ENCODE measurements around the gene ATF2.

Gene ATF2

GRCh38 chr2:175168564-175168945 lies 552 bp upstream of the ATF2 start:
- in situ Hi-C loops (cut with HindIII; ENCODE audit: low pct_ligation_motif_present, low pct_unique_long_range_greater_than_20kb, low sequenced_read_pairs): no loop called here
- DNase-seq: no peak

DNA sequence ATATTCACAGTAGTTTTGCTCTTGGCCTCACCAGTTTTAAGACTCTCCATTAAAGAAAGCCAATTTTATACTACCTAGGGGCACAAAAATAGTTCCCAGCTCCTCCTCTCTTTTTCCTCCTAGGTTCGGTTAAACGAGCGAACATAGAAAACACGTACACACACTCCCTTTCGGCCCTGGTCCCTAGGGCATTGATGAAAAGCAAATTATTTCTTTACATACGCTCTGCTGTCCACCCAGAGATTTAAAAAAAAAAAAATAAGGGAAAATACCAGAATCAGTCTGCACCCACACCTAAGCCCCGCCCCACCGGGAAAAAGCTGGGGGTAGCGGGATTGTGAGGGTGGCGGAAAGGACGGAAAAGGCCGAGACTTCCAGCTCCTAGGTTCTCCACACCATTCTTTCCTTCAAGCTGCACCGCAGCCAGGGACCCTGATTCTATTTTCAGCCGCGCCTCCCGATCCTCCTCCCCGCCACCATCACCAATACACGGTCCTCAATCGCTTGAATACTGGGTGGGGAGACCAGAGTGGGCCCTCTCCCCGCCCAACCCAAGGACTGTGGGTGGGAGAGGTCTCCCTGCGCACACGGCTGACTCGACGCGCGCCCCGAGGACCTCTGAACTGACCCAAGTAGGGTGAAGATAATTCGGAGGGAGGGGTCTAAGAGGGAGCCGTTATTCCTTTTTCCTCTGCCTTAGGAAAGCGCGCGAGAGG lies 769 bp downstream of the ATF2 start:
- DNase-seq: peak; percentile 66
- in situ Hi-C loops (cut with HindIII; ENCODE audit: low pct_ligation_motif_present, low pct_unique_long_range_greater_than_20kb, low sequenced_read_pairs): no loop called here

- DNase-seq: no peak
- in situ Hi-C loops (cut with HindIII; ENCODE audit: low pct_ligation_motif_present, low pct_unique_long_range_greater_than_20kb, low sequenced_read_pairs): no loop called here
Measured at GRCh38 chr2:175166216-175166824, 1.7 kb downstream of the ATF2 start.

GRCh38 chr2:175164235-175164634 lies 3.8 kb downstream of the ATF2 start:
- in situ Hi-C loops (cut with HindIII; ENCODE audit: low pct_ligation_motif_present, low pct_unique_long_range_greater_than_20kb, low sequenced_read_pairs): no loop called here
- no peak for DNase-seq

- in situ Hi-C loops (cut with HindIII; ENCODE audit: low pct_ligation_motif_present, low pct_unique_long_range_greater_than_20kb, low sequenced_read_pairs): no loop called here
- DNase-seq: no peak
Measured at GRCh38 chr2:175158894-175159293, 9.1 kb downstream of the ATF2 start.

DNA sequence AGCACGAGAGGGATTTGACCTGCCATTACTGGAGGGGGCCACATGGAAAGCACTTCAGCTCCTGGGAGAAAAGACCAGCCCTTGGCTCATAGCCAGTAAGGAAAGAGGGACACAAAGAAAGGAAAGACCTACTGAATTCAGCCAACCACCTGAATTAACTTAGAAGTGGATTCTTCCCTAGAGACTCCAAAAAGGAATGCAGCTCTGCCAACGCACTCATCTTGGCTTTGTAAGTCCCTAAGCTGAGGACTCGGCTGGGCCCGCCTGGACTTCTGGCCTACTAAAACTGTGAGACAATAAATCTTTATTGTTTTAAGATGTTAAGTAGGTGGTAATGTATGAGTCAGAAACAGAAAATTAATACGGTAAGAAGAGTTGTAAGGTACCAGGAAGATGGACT lies 11.5 kb downstream of the ATF2 start:
- in situ Hi-C loops (cut with HindIII; ENCODE audit: low pct_ligation_motif_present, low pct_unique_long_range_greater_than_20kb, low sequenced_read_pairs): no loop called here
- no peak for DNase-seq

DNA sequence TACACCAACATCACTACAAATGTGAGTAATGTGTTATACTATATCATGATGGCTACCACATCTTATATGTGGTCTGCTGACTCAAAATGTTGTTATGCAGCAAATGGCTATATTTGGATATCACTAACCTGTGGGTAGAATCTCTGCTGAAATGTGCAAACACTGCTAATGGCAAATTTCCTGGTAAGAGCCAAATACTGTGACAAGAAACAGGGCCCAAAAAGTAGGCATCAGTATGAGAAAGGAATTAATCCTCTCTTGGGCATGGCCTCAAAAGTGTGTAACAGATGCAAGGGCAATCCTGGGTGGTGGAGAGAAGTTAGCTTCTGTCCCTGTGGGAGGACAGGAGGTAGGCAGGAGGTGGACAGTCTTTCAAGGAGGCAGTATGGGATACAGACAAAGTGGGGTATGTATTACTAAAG lies 13.3 kb downstream of the ATF2 start:
- peak; percentile 31 for DNase-seq
- in situ Hi-C loops (cut with HindIII; ENCODE audit: low pct_ligation_motif_present, low pct_unique_long_range_greater_than_20kb, low sequenced_read_pairs): no loop called here

DNA sequence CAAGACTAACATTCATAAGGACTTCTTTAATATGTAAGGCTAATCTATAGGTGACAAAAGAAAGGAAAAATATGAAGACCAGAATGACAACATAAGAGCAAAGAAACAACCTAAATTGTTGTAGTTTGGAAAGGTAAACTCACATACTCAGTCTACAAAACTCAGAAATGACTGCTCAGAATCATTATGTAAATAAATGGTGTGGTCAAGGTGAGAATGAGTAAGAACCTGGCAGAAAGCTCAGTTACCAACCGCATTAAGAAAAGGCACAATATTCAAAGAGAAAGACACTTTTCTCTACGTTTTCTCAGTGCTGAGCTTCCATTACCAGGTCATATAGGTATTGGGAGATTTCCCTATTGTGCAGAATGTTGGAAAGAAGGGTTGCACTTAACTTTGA lies 15.8 kb downstream of the ATF2 start:
- DNase-seq: no peak
- in situ Hi-C loops (cut with HindIII; ENCODE audit: low pct_ligation_motif_present, low pct_unique_long_range_greater_than_20kb, low sequenced_read_pairs): no loop called here

- in situ Hi-C loops (cut with HindIII; ENCODE audit: low pct_ligation_motif_present, low pct_unique_long_range_greater_than_20kb, low sequenced_read_pairs): no loop called here
- no peak for DNase-seq
Measured at GRCh38 chr2:175151791-175152190, 16.2 kb downstream of the ATF2 start.

DNA sequence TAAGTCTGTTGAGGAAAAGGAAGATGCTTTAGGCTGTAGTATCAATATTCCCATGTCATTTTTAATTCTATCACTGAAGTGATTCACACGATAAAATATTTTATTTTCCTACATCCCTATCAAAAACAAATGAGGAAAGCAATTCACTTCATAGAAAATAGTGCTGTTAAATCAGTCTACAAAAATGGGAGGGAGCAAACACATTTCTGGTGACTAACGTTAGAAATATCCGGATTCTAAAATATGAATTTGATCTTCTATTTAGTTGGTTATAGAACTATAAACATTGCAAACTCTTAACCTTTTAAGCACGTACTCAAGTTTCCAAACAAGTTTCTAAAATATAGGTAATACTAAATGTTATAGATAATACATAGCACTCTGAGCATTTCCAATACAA lies 20.8 kb downstream of the ATF2 start:
- in situ Hi-C loops (cut with HindIII; ENCODE audit: low pct_ligation_motif_present, low pct_unique_long_range_greater_than_20kb, low sequenced_read_pairs): no loop called here
- DNase-seq: no peak

- no peak for DNase-seq
- in situ Hi-C loops (cut with HindIII; ENCODE audit: low pct_ligation_motif_present, low pct_unique_long_range_greater_than_20kb, low sequenced_read_pairs): no loop called here
Measured at GRCh38 chr2:175143678-175144077, 24.3 kb downstream of the ATF2 start.

- in situ Hi-C loops (cut with HindIII; ENCODE audit: low pct_ligation_motif_present, low pct_unique_long_range_greater_than_20kb, low sequenced_read_pairs): no loop called here
- no peak for DNase-seq
Measured at GRCh38 chr2:175143191-175143590, 24.8 kb downstream of the ATF2 start.

- in situ Hi-C loops (cut with HindIII; ENCODE audit: low pct_ligation_motif_present, low pct_unique_long_range_greater_than_20kb, low sequenced_read_pairs): no loop called here
Measured at GRCh38 chr2:175140332-175140731, 27.7 kb downstream of the ATF2 start.

DNA sequence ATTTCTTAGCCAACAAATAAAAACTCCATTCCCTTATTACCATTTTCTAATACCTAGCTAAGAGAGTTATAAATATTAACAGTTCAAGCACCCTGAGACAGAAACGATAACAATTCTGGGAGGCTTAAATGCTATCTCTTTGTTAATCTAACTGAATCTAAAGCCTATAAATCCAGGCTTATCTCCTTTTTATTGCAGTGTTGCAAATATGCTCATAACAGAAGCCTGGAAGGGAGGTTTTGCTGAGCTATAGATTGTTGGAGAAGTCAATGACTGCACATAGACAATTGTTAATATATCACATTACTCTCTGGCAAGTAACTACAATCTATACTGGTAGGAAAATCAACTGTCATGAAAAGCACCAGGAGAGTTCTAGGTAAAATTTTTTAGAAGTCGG lies 30.2 kb downstream of the ATF2 start:
- in situ Hi-C loops (cut with HindIII; ENCODE audit: low pct_ligation_motif_present, low pct_unique_long_range_greater_than_20kb, low sequenced_read_pairs): no loop called here
- DNase-seq: no peak

More at GRCh38 chr2:175140332-175140731, 27.7 kb downstream of the ATF2 start:
- DNase-seq: no peak

DNA sequence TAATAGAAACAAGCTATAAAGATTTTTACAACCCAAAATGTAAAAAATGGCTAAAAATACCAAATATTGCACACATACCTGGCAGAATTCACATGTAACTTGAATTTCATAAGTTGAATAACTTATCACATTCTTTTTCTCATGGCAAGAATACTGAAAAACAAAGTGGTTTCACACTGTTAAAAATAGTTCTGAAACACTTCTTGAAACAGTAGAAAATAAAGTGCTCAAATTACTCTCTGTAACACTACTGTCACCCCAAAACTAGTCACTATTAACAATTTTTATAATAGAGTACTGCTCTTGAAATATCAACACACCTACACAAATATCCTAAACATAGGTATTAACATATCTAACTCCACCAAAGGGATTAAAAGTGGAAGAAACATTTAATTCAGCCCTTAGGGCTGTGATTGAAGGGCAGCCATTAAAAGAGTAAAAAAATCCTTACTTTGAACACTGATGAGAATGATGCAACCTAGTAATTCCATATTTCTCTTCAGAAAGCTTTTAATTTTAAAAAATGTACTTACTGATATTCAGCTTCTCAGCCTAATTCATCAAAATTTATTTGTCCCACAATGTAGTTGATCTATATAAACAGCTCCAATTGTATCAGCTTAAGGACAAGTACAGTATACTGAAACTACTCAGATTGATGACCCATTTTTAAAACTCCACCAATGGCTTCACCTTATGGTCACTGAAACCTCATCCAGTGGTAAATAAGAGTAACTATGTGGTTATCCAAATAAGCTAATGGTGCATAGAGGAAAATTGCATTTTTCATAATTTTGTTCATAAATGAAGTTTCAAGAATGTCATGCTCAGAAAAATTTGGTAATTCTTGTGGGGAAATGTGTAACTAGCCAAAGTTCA lies 31.4 kb downstream of the ATF2 start:
- in situ Hi-C loops (cut with HindIII; ENCODE audit: low pct_ligation_motif_present, low pct_unique_long_range_greater_than_20kb, low sequenced_read_pairs): no loop called here
- DNase-seq: no peak

GRCh38 chr2:175135862-175136261 lies 32.1 kb downstream of the ATF2 start:
- in situ Hi-C loops (cut with HindIII; ENCODE audit: low pct_ligation_motif_present, low pct_unique_long_range_greater_than_20kb, low sequenced_read_pairs): no loop called here
- no peak for DNase-seq

DNA sequence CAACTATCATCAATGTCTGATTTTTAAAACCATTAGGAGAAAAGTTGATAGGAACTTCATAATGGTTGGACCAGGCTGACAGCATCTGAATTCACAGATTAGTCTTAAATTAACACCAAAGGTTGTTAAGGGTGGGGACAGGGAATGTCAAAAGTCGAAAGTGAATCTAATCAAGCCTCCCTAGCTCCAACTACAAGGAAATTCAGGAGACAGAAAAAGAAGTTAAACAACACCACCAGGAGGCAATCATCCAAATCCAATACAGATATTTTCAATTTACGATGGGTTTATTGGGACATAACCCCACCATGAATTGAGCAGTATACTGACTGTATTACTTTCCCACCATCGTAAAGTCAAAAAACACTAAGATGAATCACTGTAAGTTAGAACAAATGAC lies 32.8 kb downstream of the ATF2 start:
- no peak for DNase-seq
- in situ Hi-C loops (cut with HindIII; ENCODE audit: low pct_ligation_motif_present, low pct_unique_long_range_greater_than_20kb, low sequenced_read_pairs): no loop called here

- DNase-seq: no peak
- in situ Hi-C loops (cut with HindIII; ENCODE audit: low pct_ligation_motif_present, low pct_unique_long_range_greater_than_20kb, low sequenced_read_pairs): no loop called here
Measured at GRCh38 chr2:175131252-175131651, 36.8 kb downstream of the ATF2 start.

GRCh38 chr2:175126661-175127060 lies 41.3 kb downstream of the ATF2 start:
- no peak for DNase-seq
- in situ Hi-C loops (cut with HindIII; ENCODE audit: low pct_ligation_motif_present, low pct_unique_long_range_greater_than_20kb, low sequenced_read_pairs): no loop called here

DNA sequence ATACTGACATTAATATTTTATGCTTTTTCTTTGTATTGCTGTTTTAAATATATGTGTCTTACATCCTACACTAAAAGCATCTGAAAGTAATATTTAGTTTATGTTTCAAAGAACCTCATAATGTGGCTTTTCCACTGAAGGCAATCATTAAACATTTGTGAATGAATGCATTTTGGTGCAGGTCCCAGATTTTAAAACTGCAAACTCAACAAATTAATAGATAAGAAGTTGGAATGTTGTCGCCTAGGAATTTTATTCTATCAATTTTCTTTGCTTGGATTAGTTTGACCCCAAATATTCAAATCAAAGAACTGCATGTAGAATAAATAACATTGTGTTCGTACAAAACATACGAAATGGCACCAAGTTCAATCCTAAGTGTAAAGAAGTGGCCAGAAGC lies 44.7 kb downstream of the ATF2 start:
- in situ Hi-C loops (cut with HindIII; ENCODE audit: low pct_ligation_motif_present, low pct_unique_long_range_greater_than_20kb, low sequenced_read_pairs): no loop called here
- DNase-seq: no peak
